IPS-18a (cell line): Measurements from ENCODE around the gene PTH1R.

Experiments used
- H3K27ac ChIP-seq: one replicate; pipeline ENCODE4 v1.5.1; 2013; ENCODE audit warnings: low read length
- H3K27me3 ChIP-seq: one replicate; pipeline ENCODE4 v1.6.1; 2013; ENCODE audit warnings: mild to moderate bottlenecking, low read length; ENCODE audit not compliant: control insufficient read depth, insufficient read depth
- H3K36me3 ChIP-seq: one replicate; pipeline ENCODE4 v1.6.1; 2013; ENCODE audit warnings: low read depth, low read length; ENCODE audit not compliant: control insufficient read depth
- H3K4me1 ChIP-seq: one replicate; pipeline ENCODE4 v1.6.1; 2013; ENCODE audit warnings: low read depth, low read length; ENCODE audit not compliant: control insufficient read depth
- H3K4me3 ChIP-seq: one replicate; pipeline ENCODE4 v1.5.1; 2013; ENCODE audit warnings: low read length
- H3K9ac ChIP-seq: one replicate; pipeline ENCODE4 v1.6.1; 2013; ENCODE audit warnings: mild to moderate bottlenecking, low read length, moderate library complexity
- H3K9me3 ChIP-seq: one replicate; pipeline ENCODE4 v1.6.1; 2013; ENCODE audit warnings: low read depth, low read length; ENCODE audit not compliant: control insufficient read depth

The PTH1R gene

DNA sequence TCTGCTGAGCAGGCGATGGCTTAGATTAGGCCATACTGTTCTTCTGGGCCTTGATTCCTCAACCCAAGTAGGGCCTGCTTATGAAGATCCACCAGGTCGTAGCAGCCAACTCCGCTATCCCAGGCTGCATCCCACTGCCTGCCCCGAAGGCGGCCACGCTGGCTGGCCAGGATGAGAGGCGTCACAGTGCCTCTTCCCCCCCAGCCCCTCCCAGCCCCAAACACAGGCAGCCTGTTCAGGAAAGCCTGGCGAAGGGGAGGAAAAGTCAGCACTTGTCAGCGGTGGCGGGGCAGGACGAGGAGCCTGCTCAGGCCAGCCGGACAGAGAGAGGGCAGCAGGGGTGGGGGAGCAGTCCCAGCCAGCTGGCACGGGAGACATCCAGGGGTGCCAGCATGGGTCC, 11.2 kb downstream of the PTH1R start:
- Histone ChIP-seq H3K27me3 (peaks cover 98% of the 10 kb centered on the region), H3K4me3 (no peak overlapping the region), H3K27ac (no peak overlapping the region)

DNA sequence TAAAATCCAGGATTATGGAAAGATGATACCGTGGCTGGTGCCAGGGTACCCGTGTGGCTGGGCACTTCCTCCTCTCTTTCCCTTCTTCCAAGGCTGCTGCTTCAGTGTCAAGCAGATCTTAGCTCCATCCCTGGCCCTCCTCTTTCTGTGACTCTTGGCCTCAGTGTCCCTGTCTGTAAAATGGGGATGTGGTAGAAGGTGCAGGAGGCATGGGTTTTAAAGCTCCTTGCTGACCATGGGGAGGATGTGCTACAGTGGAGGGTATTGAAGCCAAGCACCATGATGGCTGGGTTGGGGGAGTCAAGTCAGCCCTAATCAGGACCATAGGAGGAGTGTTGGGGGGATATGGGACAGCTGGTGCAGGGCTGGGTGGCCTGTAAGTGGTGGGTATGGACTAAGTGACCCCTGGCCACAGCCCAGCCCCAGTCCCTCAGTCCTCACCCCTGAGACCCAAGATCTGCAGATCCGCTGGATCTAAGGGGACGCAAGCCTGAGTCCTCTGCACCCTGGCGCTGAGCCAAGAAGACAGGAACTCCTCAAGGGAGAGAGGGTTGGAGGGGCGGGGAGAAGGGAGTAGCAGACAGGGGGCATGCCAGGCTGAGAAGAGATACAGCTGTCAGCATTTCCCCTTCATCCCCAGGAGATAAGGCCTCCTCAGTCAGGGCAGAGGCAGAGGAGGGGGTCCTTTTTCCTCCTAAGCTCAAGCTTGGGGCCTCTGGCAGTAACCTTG, 12.0 kb downstream of the PTH1R start:
- Histone ChIP-seq H3K4me3 (no peak overlapping the region), H3K27me3 (peaks cover 91% of the 10 kb centered on the region), H3K9me3 (no peaks in the 10 kb centered on the region), H3K27ac (no peak overlapping the region), H3K36me3 (no peaks in the 10 kb centered on the region), H3K4me1 (peaks cover 14% of the 10 kb centered on the region), H3K9ac (no peak overlapping the region)

More for the DNA sequence above, 11.2 kb downstream of the PTH1R start:
- Histone ChIP-seq H3K9ac (no peak overlapping the region), H3K4me1 (peaks cover 14% of the 10 kb centered on the region), H3K9me3 (no peaks in the 10 kb centered on the region), H3K36me3 (no peaks in the 10 kb centered on the region)

DNA sequence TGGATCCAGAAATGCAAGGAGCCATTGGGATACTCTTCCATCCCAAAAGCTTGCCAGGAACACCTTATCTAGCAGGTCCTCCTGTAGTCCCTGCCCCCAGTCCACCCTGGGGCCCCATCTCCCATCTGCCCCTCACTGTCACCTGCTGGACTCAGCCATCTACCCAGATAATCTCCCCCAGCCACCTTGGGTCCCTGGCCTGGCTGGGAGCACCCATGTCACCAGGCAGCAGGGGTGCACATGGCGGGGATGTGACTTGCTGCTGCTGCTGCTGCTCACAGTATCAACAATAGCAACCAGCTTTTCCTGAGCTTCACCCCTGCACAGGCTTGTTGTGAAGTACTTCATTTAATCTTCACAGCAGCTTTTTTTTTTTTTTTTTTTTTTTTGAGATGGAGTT, 12.6 kb downstream of the PTH1R start:
- Histone ChIP-seq H3K4me3 (no peak overlapping the region), H3K36me3 (no peaks in the 10 kb centered on the region), H3K27me3 (peaks cover 85% of the 10 kb centered on the region), H3K9ac (no peak overlapping the region), H3K4me1 (peaks cover 14% of the 10 kb centered on the region), H3K27ac (no peak overlapping the region), H3K9me3 (no peaks in the 10 kb centered on the region)

DNA sequence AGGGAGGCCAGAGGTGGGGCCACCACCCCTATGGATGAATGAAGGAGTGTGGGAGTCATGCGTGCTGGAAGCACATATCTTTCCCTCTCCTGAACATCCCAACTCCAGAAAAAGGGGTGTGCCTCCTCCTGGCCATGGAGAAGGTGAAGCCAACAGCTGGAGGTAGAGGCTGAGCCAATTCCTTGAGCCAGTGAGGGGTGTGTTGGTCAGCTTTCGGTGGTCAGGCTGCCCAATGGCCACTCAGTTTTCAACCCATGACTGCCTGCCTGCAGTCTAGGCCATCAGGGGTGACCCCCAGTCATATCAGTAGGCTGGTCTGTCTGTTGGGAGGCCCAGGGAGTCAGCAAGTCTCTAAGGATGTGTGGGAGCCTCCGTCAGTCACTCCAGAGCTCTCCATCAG, 13.6 kb downstream of the PTH1R start:
- Histone ChIP-seq H3K36me3 (no peaks in the 10 kb centered on the region), H3K4me1 (peaks cover 14% of the 10 kb centered on the region), H3K27me3 (peaks cover 75% of the 10 kb centered on the region), H3K4me3 (no peak overlapping the region), H3K9me3 (no peaks in the 10 kb centered on the region), H3K27ac (no peak overlapping the region), H3K9ac (no peak overlapping the region)

DNA sequence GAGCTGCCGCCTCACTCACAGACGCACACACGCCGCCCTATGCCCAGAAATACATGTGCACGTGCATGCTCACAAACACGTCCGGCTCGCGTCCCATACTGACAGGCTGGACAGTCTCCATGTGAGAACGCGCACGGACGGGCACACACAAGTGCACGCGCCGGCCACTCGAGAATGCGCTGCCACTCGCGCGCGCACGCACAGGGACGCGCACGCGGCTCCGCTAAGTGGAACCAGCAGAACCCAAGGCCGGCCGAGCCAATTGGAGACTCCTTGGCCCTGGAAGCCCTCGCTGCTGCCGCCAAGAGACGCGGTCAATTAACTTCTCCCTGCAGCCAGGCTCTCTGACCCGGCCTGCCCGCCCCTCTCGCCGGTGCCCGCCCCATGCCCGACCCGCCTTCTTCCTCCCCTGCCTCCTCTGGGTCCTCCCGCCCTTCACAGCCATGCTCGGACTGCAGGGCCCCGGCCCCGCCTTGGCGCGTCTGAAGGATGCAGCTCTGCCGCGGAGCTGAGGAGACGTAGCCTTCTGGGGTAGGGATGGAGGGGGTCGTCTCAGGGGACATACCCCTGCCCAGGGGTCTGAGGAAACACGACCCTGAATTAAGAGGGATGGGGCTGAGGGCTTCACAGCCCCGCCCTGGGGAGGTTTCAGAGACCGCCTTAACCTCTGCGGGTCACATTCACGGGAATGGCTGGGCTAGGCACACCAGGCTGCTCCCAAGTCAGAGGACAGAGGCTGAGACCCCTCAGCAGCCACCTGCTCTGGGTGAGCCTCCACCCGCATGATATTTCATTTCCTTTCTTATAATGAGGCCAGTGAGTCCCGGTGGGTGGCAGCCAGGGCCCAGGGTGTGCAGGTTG, 15.0 kb downstream of the PTH1R start:
- no peaks in the 10 kb centered on the region for H3K9me3 ChIP-seq
- no peak overlapping the region for H3K9ac ChIP-seq
- peaks cover 61% of the 10 kb centered on the region for H3K27me3 ChIP-seq
- no peak overlapping the region for H3K27ac ChIP-seq
- no peaks in the 10 kb centered on the region for H3K36me3 ChIP-seq
- peaks cover 14% of the 10 kb centered on the region for H3K4me1 ChIP-seq
- H3K4me3 ChIP-seq, result peak overlapping the region; percentile 35

GRCh38 chr3:46893146-46893748, 15.7 kb downstream of the PTH1R start:
- H3K4me3 ChIP-seq, result peak overlapping the region; percentile 35
- no peaks in the 10 kb centered on the region for H3K36me3 ChIP-seq
- peaks cover 54% of the 10 kb centered on the region for H3K27me3 ChIP-seq

DNA sequence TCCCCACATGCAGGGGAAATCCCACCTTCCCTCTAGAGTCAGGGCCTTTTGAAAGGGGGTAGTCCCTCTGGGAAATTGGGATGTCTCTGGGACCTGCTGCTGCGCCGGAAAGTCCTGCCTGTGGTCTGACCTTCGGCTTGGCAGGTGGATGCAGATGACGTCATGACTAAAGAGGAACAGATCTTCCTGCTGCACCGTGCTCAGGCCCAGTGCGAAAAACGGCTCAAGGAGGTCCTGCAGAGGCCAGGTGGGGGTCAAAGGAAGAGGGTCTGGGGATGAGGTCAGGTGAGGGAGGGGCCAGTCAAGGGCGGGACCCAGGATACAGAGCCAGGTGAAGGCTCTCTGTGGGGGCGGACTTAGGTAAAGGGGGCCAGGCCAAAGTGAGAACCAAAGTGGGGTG, 16.2 kb downstream of the PTH1R start:
- Histone ChIP-seq H3K27ac (no peak overlapping the region), H3K9ac (no peak overlapping the region), H3K27me3 (peaks cover 49% of the 10 kb centered on the region), H3K36me3 (no peaks in the 10 kb centered on the region), H3K9me3 (no peaks in the 10 kb centered on the region), H3K4me1 (peaks cover 6% of the 10 kb centered on the region), H3K4me3 (no peak overlapping the region)

More at GRCh38 chr3:46893146-46893748, 15.7 kb downstream of the PTH1R start:
- no peak overlapping the region for H3K9ac ChIP-seq
- no peaks in the 10 kb centered on the region for H3K9me3 ChIP-seq
- no peak overlapping the region for H3K27ac ChIP-seq
- peaks cover 10% of the 10 kb centered on the region for H3K4me1 ChIP-seq

DNA sequence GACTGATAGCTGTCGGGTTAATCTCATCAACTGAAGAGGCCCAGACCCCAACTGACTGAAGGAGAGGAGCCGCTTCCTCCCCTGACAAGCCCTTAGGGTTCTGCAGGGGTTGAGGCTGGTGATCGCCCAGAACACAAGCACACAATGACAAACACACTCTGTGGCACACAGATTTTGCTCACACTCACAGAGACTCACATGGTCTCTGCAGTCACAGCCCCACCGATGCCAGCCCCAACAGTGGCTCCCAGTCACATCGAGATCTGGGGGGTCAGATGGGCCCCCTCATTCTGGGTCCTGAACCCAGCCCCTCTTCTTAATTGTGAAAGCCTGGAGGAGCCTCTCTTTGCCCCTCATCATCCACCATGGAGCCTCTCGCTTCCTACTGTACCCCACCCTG, 16.7 kb downstream of the PTH1R start:
- no peak overlapping the region for H3K27ac ChIP-seq
- H3K27me3 ChIP-seq, result peaks cover 44% of the 10 kb centered on the region
- H3K4me3 ChIP-seq, result no peak overlapping the region

DNA sequence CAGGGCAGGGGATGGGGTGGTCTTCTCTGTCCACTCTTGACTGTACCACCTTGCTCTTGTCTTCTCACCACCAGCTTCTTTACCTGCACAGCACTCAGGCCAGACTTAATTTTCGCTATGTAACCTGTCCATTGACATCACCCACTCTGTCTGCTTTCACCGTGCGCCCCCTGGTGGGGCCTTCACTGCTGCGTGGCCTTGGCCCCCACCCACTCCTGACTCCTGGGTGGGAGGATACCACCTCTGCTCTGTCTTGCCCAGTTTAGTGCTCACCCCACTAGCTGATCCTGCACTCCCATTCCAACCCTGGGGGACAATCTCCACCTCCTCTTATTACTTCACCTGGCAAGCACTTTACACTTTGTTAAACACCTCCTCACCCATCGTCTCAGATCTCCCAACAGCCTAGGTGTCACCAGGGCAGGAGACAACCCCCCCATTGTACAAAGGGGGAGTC, 17.7 kb downstream of the PTH1R start:
- Histone ChIP-seq H3K9me3 (no peaks in the 10 kb centered on the region), H3K36me3 (no peaks in the 10 kb centered on the region), H3K4me3 (no peak overlapping the region), H3K9ac (no peak overlapping the region), H3K27ac (no peak overlapping the region), H3K27me3 (peaks cover 34% of the 10 kb centered on the region), H3K4me1 (peaks cover 6% of the 10 kb centered on the region)

More for the DNA sequence above, 16.7 kb downstream of the PTH1R start:
- Histone ChIP-seq H3K9me3 (no peaks in the 10 kb centered on the region), H3K9ac (no peak overlapping the region), H3K36me3 (no peaks in the 10 kb centered on the region), H3K4me1 (peaks cover 6% of the 10 kb centered on the region)

DNA sequence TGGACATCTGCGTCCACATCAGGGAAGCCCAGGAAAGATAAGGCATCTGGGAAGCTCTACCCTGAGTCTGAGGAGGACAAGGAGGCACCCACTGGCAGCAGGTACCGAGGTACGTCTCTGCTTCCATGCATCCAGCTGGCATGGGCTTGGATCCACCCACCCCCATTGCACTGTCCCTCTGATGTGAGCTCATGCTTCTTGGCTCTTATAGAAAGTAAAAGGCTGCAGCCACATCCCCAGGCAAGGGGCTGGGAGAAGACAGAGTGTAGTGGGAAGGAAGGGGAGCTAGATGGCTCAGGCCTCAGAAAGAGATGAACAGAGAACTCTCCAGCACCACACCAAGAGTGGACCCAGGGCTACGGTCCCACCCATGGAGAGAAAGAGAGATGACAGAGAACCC, 18.2 kb downstream of the PTH1R start:
- Histone ChIP-seq H3K9ac (no peak overlapping the region), H3K4me3 (no peak overlapping the region), H3K27me3 (peaks cover 29% of the 10 kb centered on the region), H3K4me1 (peaks cover 6% of the 10 kb centered on the region), H3K36me3 (no peaks in the 10 kb centered on the region), H3K9me3 (no peaks in the 10 kb centered on the region), H3K27ac (no peak overlapping the region)

- Histone ChIP-seq H3K4me3 (no peak overlapping the region), H3K27ac (no peak overlapping the region), H3K9me3 (no peaks in the 10 kb centered on the region), H3K27me3 (peaks cover 23% of the 10 kb centered on the region), H3K4me1 (peaks cover 6% of the 10 kb centered on the region), H3K9ac (no peak overlapping the region), H3K36me3 (no peaks in the 10 kb centered on the region)
These were observed 18.9 kb downstream of the PTH1R start for GRCh38 chr3:46896386-46896785.
